D721Med (cell line): ENCODE measurements around the gene GALNT2.

Experiments
- DNase-seq: peaks from one replicate; pipeline ENCODE4 v3.0.0; 2011; ENCODE audit warnings: low spot score; ENCODE audit not compliant: insufficient read length
- FAIRE-seq: peaks from 2 replicates; lab custom pipeline; 2011; peaks lifted over from hg19 to GRCh38; lab: Jason Lieb, UNC
- CTCF ChIP-seq: IDR thresholded peaks from 2 replicates; pipeline ENCODE4 v1.5.1; 2012; ENCODE audit warnings: mild to moderate bottlenecking, control low read depth; ENCODE audit not compliant: insufficient read depth; ENCODE audit errors: missing control alignments

Gene GALNT2

DNA sequence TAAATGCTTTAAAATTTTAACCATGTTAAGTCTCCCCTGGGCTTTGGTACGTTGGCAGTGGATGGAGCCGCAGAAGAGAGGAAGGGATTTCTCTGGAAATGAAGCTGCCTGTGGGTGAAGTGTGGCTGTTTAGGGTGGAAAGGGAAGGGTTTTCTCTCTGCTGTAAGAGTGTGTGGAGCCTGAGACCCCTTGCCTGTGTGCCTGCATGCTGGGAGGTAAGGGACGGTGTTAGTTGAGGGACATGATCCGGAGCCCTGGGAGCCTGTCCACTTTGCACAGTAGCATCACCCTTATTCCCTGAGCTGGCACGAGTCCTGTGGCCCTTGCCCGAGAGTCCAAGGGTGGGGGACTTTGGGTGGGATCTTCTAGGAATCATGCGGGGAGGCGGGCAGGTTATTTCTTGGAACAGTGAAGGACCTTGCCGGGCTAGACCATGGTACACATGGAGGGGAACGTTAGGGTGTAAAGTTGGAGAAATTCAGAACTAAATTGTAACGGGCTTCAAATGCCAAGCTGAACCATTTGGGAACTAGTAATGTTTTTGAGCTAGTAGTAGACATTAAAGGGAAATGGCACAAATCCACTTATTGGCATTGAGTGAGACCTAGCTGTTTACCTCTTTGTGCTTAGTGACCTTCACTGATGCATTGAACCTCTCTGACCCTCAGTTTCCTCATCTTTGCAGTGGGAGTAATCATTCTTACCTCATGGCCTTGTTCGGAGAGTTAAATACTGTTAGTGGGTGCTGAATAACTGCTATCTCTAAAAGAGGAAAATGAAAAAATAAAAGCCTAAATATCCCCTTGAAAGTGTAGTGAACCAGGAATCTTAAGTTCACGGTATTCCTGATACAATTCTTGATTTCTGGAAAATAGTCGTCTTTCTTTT, 3.5 kb downstream of the GALNT2 start:
- TF ChIP-seq CTCF = no peak
- no peak for FAIRE-seq
- no peak for DNase-seq

GRCh38 chr1:230071316-230071715, 4.3 kb downstream of the GALNT2 start:
- DNase-seq (no peak), FAIRE-seq (no peak)
- TF ChIP-seq CTCF = no peak

DNA sequence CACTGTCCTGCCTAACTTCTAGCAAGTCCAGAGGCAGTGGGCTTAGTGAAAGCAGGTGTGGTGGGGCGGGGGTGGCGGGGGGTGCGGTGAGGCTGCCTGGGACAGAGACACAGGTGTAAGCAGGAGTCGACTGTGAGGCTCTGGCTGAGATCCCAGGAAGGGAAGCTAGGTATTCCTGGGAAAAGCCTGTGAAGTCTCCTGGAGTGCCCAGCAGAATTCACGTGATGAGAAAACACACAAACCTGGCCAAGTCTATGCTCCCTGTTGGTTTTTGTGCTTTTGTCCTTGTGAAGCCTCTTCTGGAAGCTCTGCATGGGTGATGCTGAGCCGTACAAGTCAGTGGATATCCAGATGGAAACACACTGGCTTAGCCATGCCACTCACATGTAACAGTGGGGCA, 5.3 kb downstream of the GALNT2 start:
- no peak for TF ChIP-seq CTCF
- no peak for FAIRE-seq
- DNase-seq = no peak

DNA sequence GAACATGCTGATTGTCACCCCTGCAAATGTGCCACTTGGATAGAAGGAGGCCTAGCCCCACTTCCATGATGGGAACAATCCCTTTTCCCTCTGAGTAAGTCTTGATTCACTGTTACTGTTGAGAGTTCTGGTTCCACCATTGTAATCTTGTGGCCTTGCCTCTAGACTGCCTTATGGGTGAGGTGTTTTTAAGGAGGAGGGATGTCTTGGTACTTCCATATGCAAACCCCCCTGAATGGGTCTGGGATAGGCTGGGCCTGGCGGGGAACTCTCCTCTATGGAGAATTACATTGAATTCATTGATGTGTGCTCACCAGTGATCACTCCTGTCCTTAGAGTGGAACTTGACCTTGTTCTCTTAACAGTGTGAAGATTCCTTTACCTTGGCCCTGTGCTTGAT, 5.8 kb downstream of the GALNT2 start:
- no peak for FAIRE-seq
- TF ChIP-seq CTCF = no peak
- DNase-seq = no peak

DNA sequence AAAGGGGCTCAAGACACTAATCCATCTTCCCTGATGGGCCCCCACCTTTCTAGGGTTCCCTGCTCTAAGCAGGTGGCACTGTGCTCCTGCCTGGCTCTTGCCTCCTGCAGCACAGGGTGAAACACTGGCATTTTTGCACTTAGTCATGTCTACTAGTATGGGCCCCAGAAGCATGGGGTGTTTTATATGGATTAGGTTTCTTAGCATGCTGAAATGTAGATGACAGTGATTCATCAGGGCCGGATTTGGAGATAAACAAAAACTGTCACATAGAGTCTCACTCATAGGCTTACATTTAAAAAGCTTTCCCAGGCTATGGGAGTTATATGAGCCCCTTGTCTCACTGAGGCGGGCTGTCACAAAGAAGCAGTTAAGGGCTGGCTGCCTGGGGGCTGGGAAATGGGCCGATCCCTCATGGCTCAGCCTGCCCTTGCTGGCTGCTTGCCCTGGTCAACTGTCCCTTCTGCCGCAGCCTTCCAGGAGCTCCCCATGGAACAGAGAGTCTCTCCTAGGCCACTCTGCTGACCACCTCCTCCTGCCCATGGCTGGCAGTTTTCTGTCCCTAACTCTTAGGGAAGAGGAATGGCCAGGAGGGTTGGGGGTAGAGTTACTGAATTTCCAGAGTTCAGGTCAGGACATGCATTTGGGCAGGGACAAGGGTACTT, 6.5 kb downstream of the GALNT2 start:
- DNase-seq (no peak), FAIRE-seq (no peak)
- TF ChIP-seq CTCF = no peak

DNA sequence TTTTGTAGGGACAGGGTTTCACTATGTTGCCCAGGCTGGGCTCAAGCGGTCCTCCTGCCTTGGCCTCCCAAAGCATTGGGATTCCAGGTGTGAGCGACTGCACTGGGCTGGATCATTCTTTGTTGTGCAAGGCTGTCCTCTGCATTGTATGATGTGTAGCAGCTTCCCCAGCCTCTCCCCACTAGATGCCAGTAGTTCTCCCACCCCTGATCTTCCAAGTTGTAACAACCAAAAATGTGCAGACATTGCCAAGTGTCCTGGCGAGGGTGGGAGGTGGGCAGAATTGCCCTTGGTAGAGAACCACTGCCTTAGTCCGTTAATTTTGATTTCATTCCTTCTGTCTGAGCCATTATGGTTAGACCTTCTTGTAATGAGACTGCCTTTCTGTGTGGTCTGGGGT, 7.2 kb downstream of the GALNT2 start:
- DNase-seq (no peak), FAIRE-seq (no peak)

More for the DNA sequence above, 7.2 kb downstream of the GALNT2 start:
- TF ChIP-seq CTCF = no peak
